GM23248 (cell line): Measurements from ENCODE around the gene CD74. TPM values are rescaled to one million over a fixed set of nuclear protein-coding genes. Genes with fewer than 3 reads are reported as not detected.
A peak's percentile ranks its signal among the peaks of the same experiment; 100 is the strongest.
"Not testable (repeated sequence)": the region's sequence is repeated elsewhere in the genome, so short reads cannot be mapped to it uniquely, and the experiment has no call there.

Experiments
- DNase-seq: peaks from one replicate; pipeline ENCODE4 v3.0.0-alpha.2; 2015
- H2AFZ ChIP-seq: fragments of 200-600 bp; sonication (generic); 2 replicates; pipeline ENCODE4 v1.6.1; 2016; ENCODE audit warnings: antibody characterized with exemption
- H3F3A ChIP-seq: fragments of 200-600 bp; sonication (generic); 2 replicates; pipeline ENCODE4 v1.6.1; 2016; ENCODE audit warnings: mild to moderate bottlenecking, antibody characterized with exemption, mixed run types; ENCODE audit not compliant: insufficient read depth
- H3K27ac ChIP-seq: fragments of 200-600 bp; sonication (generic); 2 replicates; pipeline ENCODE4 v1.5.1; 2016; ENCODE audit warnings: mild to moderate bottlenecking
- H3K27me3 ChIP-seq: fragments of 200-600 bp; sonication (generic); replicated peaks from 2 replicates; pipeline ENCODE4 v1.6.1; 2016; ENCODE audit warnings: mild to moderate bottlenecking; ENCODE audit not compliant: insufficient read depth
- H3K36me3 ChIP-seq: fragments of 200-600 bp; sonication (generic); 2 replicates; pipeline ENCODE4 v1.6.1; 2016; ENCODE audit warnings: low read depth, mild to moderate bottlenecking
- H3K4me1 ChIP-seq: fragments of 200-600 bp; sonication (generic); 2 replicates; pipeline ENCODE4 v1.6.1; 2016; ENCODE audit warnings: mild to moderate bottlenecking; ENCODE audit not compliant: insufficient read depth
- H3K4me2 ChIP-seq: fragments of 200-600 bp; sonication (generic); one replicate; pipeline ENCODE4 v1.6.1; 2016; ENCODE audit warnings: mild to moderate bottlenecking; ENCODE audit not compliant: unreplicated experiment
- H3K4me3 ChIP-seq: fragments of 200-600 bp; sonication (generic); 2 replicates; pipeline ENCODE4 v1.5.1; 2016; ENCODE audit warnings: mild to moderate bottlenecking
- H3K79me2 ChIP-seq: fragments of 200-600 bp; sonication (generic); 2 replicates; pipeline ENCODE4 v1.6.1; 2016; ENCODE audit warnings: mild to moderate bottlenecking; ENCODE audit not compliant: insufficient read depth
- H3K9ac ChIP-seq: fragments of 200-600 bp; sonication (generic); 2 replicates; pipeline ENCODE4 v1.6.1; 2016; ENCODE audit warnings: mild to moderate bottlenecking
- H3K9me2 ChIP-seq: fragments of 200-600 bp; sonication (generic); 2 replicates; pipeline ENCODE4 v1.6.1; 2016; ENCODE audit warnings: mixed run types, mild to moderate bottlenecking, moderate library complexity; ENCODE audit not compliant: insufficient read depth
- H3K9me3 ChIP-seq: fragments of 200-600 bp; sonication (generic); one replicate; pipeline ENCODE4 v1.6.1; 2017; ENCODE audit warnings: low read depth
- H4K20me1 ChIP-seq: fragments of 200-600 bp; sonication (generic); 2 replicates; pipeline ENCODE4 v1.6.0; 2016; ENCODE audit not compliant: insufficient read depth
- EZH2 ChIP-seq: fragments of 200-600 bp; sonication (generic); IDR thresholded peaks from 2 replicates; pipeline ENCODE4 v1.6.1; 2018; ENCODE audit warnings: antibody characterized with exemption, mild to moderate bottlenecking; ENCODE audit not compliant: insufficient read depth, poor library complexity, severe bottlenecking
- EZH2phosphoT487 ChIP-seq: fragments of 200-600 bp; sonication (generic); IDR thresholded peaks from 2 replicates; pipeline ENCODE4 v1.6.1; 2018; ENCODE audit warnings: antibody characterized with exemption, moderate library complexity, mild to moderate bottlenecking, low read depth; ENCODE audit not compliant: insufficient read depth
- WGBS, 2 experiments: methylation state at CpG; one replicate each; pipeline ENCODE4 v1.1.6; 2015 to 2017; ENCODE audit warnings: low lambda C conversion rate in 2 of 2, low coverage in 1 of 2; ENCODE audit errors: missing lambda C conversion rate in 2 of 2; 5-methylcytosine and 5-hydroxymethylcytosine counted together
- in situ Hi-C: fragments of 300-500 bp; cut with MboI; formaldehyde crosslinking; loops from 2 replicates; pipeline ENCODE4 v1.15.0; 2020
- polyA plus RNA-seq: library from polyadenylated mRNA; unstranded; fragments of >200 nt; fragmentation: Nextera tagmentation; extraction: Ambion mirVana; gene quantifications from 2 replicates; pipeline ENCODE4 v1.2.1, GENCODE V29; 2016
- total RNA-seq: library from RNA; depleted of rRNA; stranded (reverse); fragments of >200 nt; shearing (Covaris generic); gene quantifications from 2 replicates; pipeline ENCODE4 v1.2.3, GENCODE V29; 2014

The CD74 gene
- total and polyA plus RNA-seq, 2 experiments from 2014 or later = 2.7 TPM; not detected in 1

DNA sequence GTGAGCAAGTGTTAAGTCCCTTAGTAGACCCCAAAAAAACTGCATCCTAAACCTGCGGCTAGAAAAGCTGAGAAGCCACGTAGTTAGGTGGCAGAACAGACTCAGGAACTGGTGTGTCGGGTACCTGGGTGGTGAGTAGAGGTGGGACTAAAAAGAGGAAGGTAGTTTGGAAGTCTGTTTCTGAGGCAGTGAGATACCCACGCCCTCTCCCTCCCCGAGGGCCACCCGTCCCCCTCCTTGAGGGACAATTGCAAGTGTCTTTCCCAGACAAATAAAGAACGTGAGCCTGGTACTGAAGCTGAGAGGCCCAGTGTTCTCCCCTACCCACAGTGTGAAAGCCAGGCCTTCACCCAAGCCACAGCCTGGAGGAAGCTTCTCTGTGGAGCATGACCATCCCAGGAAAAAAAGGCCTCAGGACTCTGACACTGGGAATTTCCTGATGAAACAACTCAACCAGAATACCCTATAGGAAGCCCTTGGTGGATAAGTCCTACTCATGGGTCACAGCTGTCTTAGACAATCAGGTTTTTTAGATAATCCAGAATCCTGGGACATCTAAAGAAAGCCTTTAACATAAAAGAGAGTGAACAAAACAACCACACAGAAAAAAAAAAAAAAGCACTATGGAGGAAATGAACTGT, 7.0 kb upstream of the CD74 start:
- Histone ChIP-seq H3K27me3 (no peaks in the 10 kb centered on the region), H3K9ac (no peak overlapping the region), H3K9me3 (no peaks in the 10 kb centered on the region), H3K27ac (no peak overlapping the region), H2AFZ (no peak overlapping the region), H3F3A (no peaks in the 10 kb centered on the region), H3K4me2 (no peak overlapping the region), H3K4me3 (no peak overlapping the region), H3K36me3 (no peaks in the 10 kb centered on the region), H3K9me2 (no peaks in the 10 kb centered on the region), H3K79me2 (no peaks in the 10 kb centered on the region), H3K4me1 (no peaks in the 10 kb centered on the region), H4K20me1 (no peaks in the 10 kb centered on the region)
- TF ChIP-seq EZH2 (no peak), EZH2phosphoT487 (no peak)
- DNase-seq = no peak
- 69 to 74% methylated on average over 7 of the region's 7 CpGs for WGBS, 2 experiments
- in situ Hi-C loops = no loop called here

DNA sequence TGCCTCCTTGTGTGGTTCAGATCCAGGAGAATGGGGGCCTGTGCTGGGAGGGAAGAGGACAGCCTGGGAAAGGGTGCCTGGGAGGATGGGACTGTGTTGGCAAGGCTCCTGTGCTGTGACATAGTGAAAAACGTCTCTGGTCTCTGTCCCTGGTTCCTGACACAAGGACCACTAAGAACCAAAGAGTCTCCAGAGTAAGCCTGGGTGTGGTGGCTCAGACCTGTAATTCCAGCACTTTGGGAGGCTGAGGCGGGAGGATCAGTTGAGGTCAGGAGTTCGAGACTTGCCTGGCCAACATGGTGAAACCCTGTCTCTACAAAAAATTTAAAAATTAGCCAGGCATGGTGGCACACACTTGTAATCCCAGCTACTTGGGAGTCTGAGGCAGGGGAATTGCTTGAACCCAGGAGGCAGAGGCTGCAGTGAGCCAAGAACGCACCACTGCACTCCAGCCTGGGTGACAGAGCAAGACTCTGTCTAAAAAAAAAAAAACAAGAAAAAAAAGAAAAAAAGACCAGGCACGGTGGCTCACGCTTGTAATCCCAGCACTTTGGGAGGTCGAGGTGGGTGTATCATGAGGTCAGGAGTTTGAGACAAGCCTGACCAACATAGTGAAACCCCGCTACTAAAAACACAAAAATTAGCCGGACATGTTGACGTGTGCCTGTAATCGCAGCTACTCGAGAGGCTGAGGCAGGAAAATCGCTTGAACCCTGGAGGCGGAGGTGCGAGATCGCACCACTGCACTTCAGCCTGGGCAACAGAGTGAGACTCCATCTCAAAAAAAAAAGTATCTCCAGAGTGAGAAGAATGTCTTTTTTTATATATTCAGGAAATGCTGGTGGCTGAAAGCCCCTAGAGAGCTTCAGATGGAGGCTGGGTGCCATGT, 1.4 kb upstream of the CD74 start:
- H3K9me3 ChIP-seq, H3K9ac ChIP-seq, H3K4me1 ChIP-seq, H3F3A ChIP-seq, H3K36me3 ChIP-seq, H3K27me3 ChIP-seq, H2AFZ ChIP-seq, H3K79me2 ChIP-seq, H3K4me3 ChIP-seq, H3K27ac ChIP-seq, H4K20me1 ChIP-seq, DNase-seq, in situ Hi-C loops, H3K4me2 ChIP-seq, H3K9me2 ChIP-seq: not testable (repeated sequence)
- WGBS, 2 experiments = 87 to 88% methylated on average over 16 of the region's 16 CpGs

DNA sequence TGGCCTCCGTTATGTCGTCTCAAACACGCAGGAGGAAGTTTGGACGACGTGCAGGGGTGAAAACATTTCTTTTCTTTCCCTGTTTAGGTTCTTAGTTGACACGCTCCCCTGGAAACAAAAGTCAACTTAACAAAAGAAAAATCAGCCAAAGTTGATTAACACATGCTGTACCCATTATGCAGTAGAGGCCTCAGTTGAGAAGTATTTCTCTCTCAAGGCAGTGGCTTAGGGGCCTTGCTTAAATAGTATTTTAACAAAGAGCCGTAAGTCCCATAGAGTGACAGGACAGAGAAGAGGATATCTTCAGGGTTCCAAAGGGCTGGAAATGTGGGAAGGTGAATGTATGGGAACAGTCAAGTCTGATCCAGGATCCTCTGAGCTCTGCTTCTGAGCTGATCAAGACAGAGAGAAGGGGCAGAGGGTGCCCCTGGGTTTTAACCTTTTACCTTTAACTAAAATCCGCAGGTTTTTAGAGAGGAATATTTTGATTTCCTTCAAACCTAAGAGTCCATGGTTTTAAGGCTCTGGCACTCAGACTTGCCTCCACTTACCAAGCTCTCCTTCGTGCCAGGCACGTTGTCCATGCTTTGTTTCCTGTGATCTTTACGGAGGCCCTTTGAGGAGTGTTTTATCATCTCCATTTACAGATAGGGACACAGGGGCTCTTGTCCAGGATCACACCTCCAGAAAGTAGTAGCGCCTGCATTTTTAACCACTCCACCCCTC, 629 bp upstream of the CD74 start:
- H3K9me2 ChIP-seq = no peaks in the 10 kb centered on the region
- no peak overlapping the region for H3K4me3 ChIP-seq
- H3K27ac ChIP-seq = no peak overlapping the region
- no peaks in the 10 kb centered on the region for H3K4me1 ChIP-seq
- H3K4me2 ChIP-seq = no peak overlapping the region
- no peak overlapping the region for H3K9ac ChIP-seq
- 81 to 87% methylated on average over 12 of the region's 12 CpGs for WGBS, 2 experiments
- no peak for DNase-seq
- no peaks in the 10 kb centered on the region for H3K36me3 ChIP-seq
- no peaks in the 10 kb centered on the region for H3K79me2 ChIP-seq
- H3K27me3 ChIP-seq = no peaks in the 10 kb centered on the region
- no peaks in the 10 kb centered on the region for H4K20me1 ChIP-seq
- in situ Hi-C loops = no loop called here
- no peak for TF ChIP-seq EZH2phosphoT487
- TF ChIP-seq EZH2 = no peak
- no peaks in the 10 kb centered on the region for H3K9me3 ChIP-seq
- no peak overlapping the region for H2AFZ ChIP-seq
- no peaks in the 10 kb centered on the region for H3F3A ChIP-seq

DNA sequence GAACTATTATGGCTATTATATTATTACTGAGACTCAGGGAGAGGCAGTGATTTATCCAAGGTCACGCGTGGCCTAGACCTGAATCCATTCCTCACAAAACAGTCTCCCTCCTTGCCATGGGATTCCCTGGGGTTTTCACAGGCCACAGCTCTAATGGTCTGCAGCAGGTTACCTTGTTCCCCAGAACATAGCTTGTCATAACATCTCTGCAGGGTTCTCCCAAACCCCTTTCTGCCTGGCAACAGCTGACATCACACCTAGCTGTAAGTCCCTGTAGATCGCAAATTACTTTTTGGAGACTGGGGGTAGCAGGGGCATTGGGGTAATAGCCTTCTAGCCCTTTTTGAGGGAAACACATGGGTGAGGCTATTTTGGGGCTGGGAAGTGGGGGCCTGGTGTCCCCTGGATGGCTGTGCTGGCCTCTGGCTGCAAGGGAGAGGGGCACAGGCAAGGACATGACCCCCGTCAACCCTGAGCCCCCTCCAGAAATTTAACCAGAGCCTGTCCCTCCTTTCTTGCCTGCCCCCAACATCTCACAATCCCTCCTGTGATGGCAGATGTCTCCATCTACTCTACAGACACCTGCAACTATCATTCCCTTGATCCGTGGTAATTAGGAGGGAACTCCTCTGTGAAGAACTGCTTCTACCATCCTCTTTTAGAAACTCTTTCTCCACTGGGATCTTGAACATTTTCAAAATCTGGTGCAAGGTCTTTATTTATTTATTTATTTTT, 1.3 kb downstream of the CD74 start:
- Histone ChIP-seq H3K79me2 (no peaks in the 10 kb centered on the region), H3K27me3 (no peaks in the 10 kb centered on the region), H3K4me3 (no peak overlapping the region), H3K4me2 (no peak overlapping the region), H3K36me3 (no peaks in the 10 kb centered on the region), H3K27ac (no peak overlapping the region), H2AFZ (no peak overlapping the region), H3K9me2 (no peaks in the 10 kb centered on the region), H3K4me1 (no peaks in the 10 kb centered on the region), H3K9ac (no peak overlapping the region), H4K20me1 (no peaks in the 10 kb centered on the region), H3K9me3 (no peaks in the 10 kb centered on the region), H3F3A (no peaks in the 10 kb centered on the region)
- in situ Hi-C loops = no loop called here
- WGBS, 2 experiments = 94 to 96% methylated on average over 5 of the region's 5 CpGs
- TF ChIP-seq EZH2 (no peak), EZH2phosphoT487 (no peak)
- peak; percentile 23 for DNase-seq
